ENCODE data around the gene ABRACL. TPM values are rescaled to one million over a fixed set of nuclear protein-coding genes. Genes with fewer than 3 reads are reported as not detected.

ABRACL gene
- total RNA-seq, 1 experiment from 2014 or later, result 117 TPM

- TF ChIP-seq AFF4 (CRISPR knock-in tag; IDR thresholded peaks at IDR 0.05; ENCODE audit: borderline replicate concordance) (no peak), ETV6 (CRISPR knock-in tag; IDR thresholded peaks at IDR 0.05) (0 out of 2 replicates have a peak, but pooled peaks have one; percentile 50), NR1H2 (CRISPR knock-in tag; IDR thresholded peaks at IDR 0.05) (no peak), CREM (CRISPR knock-in tag; IDR thresholded peaks at IDR 0.05) (no peak), ZNF219 (CRISPR knock-in tag; IDR thresholded peaks at IDR 0.05; ENCODE audit: borderline replicate concordance) (peak; percentile 29; the same call in 1 of the 2 replicates), ZNF416 (CRISPR knock-in tag; IDR thresholded peaks at IDR 0.05) (no peak), USF1 (CRISPR knock-in tag; IDR thresholded peaks at IDR 0.05) (0 out of 2 replicates have a peak, but pooled peaks have one; percentile 19), NFATC4 (CRISPR knock-in tag; IDR thresholded peaks at IDR 0.05) (no peak), SMAD4 (CRISPR knock-in tag; IDR thresholded peaks at IDR 0.05) (no peak), ELF4 (CRISPR knock-in tag; IDR thresholded peaks at IDR 0.05; ENCODE audit: low read depth) (0 out of 2 replicates have a peak, but pooled peaks have one; percentile 43), PRRX2 (CRISPR knock-in tag; IDR thresholded peaks at IDR 0.05) (no peak), ZNF138 (CRISPR knock-in tag; conservative IDR thresholded peaks at IDR 0.05) (no peak), RORB (CRISPR knock-in tag; IDR thresholded peaks at IDR 0.05) (no peak), NR2C2 (CRISPR knock-in tag; IDR thresholded peaks at IDR 0.05) (0 out of 2 replicates have a peak, but pooled peaks have one; percentile 8), ZBTB21 (CRISPR knock-in tag; IDR thresholded peaks at IDR 0.05; ENCODE audit: borderline replicate concordance) (no peak), SP1 (CRISPR knock-in tag; conservative IDR thresholded peaks at IDR 0.05) (no peak), FOXJ3 (CRISPR knock-in tag; IDR thresholded peaks at IDR 0.05; ENCODE audit: borderline replicate concordance) (no peak), CBFB (CRISPR knock-in tag; IDR thresholded peaks at IDR 0.05; ENCODE audit: low read depth) (no peak)
- TF ChIP-seq, protein P1, sequence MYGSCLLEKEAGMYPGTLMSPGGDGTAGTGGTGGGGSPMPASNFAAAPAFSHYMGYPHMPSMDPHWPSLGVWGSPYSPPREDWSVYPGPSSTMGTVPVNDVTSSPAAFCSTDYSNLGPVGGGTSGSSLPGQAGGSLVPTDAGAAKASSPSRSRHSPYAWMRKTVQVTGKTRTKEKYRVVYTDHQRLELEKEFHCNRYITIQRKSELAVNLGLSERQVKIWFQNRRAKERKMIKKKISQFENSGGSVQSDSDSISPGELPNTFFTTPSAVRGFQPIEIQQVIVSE (CRISPR knock-in tag; IDR thresholded peaks at IDR 0.05; ENCODE audit: borderline replicate concordance), result no peak
- TF ChIP-seq, protein P2, sequence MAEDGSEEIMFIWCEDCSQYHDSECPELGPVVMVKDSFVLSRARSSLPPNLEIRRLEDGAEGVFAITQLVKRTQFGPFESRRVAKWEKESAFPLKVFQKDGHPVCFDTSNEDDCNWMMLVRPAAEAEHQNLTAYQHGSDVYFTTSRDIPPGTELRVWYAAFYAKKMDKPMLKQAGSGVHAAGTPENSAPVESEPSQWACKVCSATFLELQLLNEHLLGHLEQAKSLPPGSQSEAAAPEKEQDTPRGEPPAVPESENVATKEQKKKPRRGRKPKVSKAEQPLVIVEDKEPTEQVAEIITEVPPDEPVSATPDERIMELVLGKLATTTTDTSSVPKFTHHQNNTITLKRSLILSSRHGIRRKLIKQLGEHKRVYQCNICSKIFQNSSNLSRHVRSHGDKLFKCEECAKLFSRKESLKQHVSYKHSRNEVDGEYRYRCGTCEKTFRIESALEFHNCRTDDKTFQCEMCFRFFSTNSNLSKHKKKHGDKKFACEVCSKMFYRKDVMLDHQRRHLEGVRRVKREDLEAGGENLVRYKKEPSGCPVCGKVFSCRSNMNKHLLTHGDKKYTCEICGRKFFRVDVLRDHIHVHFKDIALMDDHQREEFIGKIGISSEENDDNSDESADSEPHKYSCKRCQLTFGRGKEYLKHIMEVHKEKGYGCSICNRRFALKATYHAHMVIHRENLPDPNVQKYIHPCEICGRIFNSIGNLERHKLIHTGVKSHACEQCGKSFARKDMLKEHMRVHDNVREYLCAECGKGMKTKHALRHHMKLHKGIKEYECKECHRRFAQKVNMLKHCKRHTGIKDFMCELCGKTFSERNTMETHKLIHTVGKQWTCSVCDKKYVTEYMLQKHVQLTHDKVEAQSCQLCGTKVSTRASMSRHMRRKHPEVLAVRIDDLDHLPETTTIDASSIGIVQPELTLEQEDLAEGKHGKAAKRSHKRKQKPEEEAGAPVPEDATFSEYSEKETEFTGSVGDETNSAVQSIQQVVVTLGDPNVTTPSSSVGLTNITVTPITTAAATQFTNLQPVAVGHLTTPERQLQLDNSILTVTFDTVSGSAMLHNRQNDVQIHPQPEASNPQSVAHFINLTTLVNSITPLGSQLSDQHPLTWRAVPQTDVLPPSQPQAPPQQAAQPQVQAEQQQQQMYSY (CRISPR knock-in tag; IDR thresholded peaks at IDR 0.05), result no peak
- TF ChIP-seq, protein P3, sequence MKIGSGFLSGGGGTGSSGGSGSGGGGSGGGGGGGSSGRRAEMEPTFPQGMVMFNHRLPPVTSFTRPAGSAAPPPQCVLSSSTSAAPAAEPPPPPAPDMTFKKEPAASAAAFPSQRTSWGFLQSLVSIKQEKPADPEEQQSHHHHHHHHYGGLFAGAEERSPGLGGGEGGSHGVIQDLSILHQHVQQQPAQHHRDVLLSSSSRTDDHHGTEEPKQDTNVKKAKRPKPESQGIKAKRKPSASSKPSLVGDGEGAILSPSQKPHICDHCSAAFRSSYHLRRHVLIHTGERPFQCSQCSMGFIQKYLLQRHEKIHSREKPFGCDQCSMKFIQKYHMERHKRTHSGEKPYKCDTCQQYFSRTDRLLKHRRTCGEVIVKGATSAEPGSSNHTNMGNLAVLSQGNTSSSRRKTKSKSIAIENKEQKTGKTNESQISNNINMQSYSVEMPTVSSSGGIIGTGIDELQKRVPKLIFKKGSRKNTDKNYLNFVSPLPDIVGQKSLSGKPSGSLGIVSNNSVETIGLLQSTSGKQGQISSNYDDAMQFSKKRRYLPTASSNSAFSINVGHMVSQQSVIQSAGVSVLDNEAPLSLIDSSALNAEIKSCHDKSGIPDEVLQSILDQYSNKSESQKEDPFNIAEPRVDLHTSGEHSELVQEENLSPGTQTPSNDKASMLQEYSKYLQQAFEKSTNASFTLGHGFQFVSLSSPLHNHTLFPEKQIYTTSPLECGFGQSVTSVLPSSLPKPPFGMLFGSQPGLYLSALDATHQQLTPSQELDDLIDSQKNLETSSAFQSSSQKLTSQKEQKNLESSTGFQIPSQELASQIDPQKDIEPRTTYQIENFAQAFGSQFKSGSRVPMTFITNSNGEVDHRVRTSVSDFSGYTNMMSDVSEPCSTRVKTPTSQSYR (CRISPR knock-in tag; IDR thresholded peaks at IDR 0.05), result no peak
- TF ChIP-seq, protein P4, sequence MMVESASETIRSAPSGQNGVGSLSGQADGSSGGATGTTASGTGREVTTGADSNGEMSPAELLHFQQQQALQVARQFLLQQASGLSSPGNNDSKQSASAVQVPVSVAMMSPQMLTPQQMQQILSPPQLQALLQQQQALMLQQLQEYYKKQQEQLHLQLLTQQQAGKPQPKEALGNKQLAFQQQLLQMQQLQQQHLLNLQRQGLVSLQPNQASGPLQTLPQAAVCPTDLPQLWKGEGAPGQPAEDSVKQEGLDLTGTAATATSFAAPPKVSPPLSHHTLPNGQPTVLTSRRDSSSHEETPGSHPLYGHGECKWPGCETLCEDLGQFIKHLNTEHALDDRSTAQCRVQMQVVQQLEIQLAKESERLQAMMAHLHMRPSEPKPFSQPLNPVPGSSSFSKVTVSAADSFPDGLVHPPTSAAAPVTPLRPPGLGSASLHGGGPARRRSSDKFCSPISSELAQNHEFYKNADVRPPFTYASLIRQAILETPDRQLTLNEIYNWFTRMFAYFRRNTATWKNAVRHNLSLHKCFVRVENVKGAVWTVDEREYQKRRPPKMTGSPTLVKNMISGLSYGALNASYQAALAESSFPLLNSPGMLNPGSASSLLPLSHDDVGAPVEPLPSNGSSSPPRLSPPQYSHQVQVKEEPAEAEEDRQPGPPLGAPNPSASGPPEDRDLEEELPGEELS (CRISPR knock-in tag; IDR thresholded peaks at IDR 0.05), result no peak
- TF ChIP-seq, protein P5, sequence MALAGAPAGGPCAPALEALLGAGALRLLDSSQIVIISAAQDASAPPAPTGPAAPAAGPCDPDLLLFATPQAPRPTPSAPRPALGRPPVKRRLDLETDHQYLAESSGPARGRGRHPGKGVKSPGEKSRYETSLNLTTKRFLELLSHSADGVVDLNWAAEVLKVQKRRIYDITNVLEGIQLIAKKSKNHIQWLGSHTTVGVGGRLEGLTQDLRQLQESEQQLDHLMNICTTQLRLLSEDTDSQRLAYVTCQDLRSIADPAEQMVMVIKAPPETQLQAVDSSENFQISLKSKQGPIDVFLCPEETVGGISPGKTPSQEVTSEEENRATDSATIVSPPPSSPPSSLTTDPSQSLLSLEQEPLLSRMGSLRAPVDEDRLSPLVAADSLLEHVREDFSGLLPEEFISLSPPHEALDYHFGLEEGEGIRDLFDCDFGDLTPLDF (CRISPR knock-in tag; IDR thresholded peaks at IDR 0.05), result no peak
- TF ChIP-seq, protein P6, sequence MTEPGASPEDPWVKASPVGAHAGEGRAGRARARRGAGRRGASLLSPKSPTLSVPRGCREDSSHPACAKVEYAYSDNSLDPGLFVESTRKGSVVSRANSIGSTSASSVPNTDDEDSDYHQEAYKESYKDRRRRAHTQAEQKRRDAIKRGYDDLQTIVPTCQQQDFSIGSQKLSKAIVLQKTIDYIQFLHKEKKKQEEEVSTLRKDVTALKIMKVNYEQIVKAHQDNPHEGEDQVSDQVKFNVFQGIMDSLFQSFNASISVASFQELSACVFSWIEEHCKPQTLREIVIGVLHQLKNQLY (CRISPR knock-in tag; IDR thresholded peaks at IDR 0.05), result no peak
These were observed 41.4 kb upstream of the ABRACL start (continued) for GRCh38 chr6:138987080-138987642.

Data from WTC11 (cell line).